IPS-18a (cell line): ENCODE results near the gene RPS6KC1.
"Not testable (repeated sequence)": the region's sequence is repeated elsewhere in the genome, so short reads cannot be mapped to it uniquely, and the experiment has no call there.

Experiments
- H3K27ac ChIP-seq: one replicate; pipeline ENCODE4 v1.5.1; 2013; ENCODE audit warnings: low read length
- H3K27me3 ChIP-seq: one replicate; pipeline ENCODE4 v1.6.1; 2013; ENCODE audit warnings: mild to moderate bottlenecking, low read length; ENCODE audit not compliant: control insufficient read depth, insufficient read depth
- H3K36me3 ChIP-seq: one replicate; pipeline ENCODE4 v1.6.1; 2013; ENCODE audit warnings: low read depth, low read length; ENCODE audit not compliant: control insufficient read depth
- H3K4me1 ChIP-seq: one replicate; pipeline ENCODE4 v1.6.1; 2013; ENCODE audit warnings: low read depth, low read length; ENCODE audit not compliant: control insufficient read depth
- H3K4me3 ChIP-seq: one replicate; pipeline ENCODE4 v1.5.1; 2013; ENCODE audit warnings: low read length
- H3K9ac ChIP-seq: one replicate; pipeline ENCODE4 v1.6.1; 2013; ENCODE audit warnings: mild to moderate bottlenecking, low read length, moderate library complexity
- H3K9me3 ChIP-seq: one replicate; pipeline ENCODE4 v1.6.1; 2013; ENCODE audit warnings: low read depth, low read length; ENCODE audit not compliant: control insufficient read depth

The RPS6KC1 gene

GRCh38 chr1:213035573-213035972, 15.5 kb upstream of the RPS6KC1 start:
- no peaks in the 10 kb centered on the region for H3K27me3 ChIP-seq
- no peak overlapping the region for H3K4me3 ChIP-seq
- H3K27ac ChIP-seq, result no peak overlapping the region
- H3K9ac ChIP-seq, result no peak overlapping the region
- H3K36me3 ChIP-seq, result no peaks in the 10 kb centered on the region
- H3K9me3 ChIP-seq, result no peaks in the 10 kb centered on the region
- H3K4me1 ChIP-seq, result no peaks in the 10 kb centered on the region

DNA sequence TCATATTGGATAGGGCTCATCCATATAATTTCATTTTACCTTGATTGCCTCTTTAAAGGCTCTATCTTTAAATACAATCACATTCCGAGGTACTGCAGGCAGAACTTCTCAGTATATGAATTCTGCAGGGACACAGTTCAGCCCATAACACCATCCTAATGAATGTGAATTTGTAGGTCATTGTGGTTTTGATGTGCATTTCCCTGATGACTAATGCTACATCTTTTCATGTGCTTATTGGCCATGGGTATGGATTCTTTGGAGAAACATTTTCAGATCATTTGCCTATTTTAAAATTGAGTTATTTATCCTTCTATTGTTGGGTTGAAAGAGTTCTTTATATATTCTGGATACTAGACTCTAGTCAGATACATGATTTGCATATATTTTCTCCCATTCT, 9.6 kb upstream of the RPS6KC1 start:
- no peak overlapping the region for H3K4me3 ChIP-seq
- H3K36me3 ChIP-seq, result no peaks in the 10 kb centered on the region
- H3K4me1 ChIP-seq, result peaks cover 5% of the 10 kb centered on the region
- no peak overlapping the region for H3K27ac ChIP-seq
- no peaks in the 10 kb centered on the region for H3K27me3 ChIP-seq
- no peaks in the 10 kb centered on the region for H3K9me3 ChIP-seq
- H3K9ac ChIP-seq, result no peak overlapping the region

GRCh38 chr1:213045321-213046226, 5.5 kb upstream of the RPS6KC1 start:
- peaks cover 13% of the 10 kb centered on the region for H3K4me1 ChIP-seq
- not testable (repeated sequence) for H3K9ac ChIP-seq, H3K27ac ChIP-seq, H3K36me3 ChIP-seq, H3K9me3 ChIP-seq, H3K27me3 ChIP-seq, H3K4me3 ChIP-seq

DNA sequence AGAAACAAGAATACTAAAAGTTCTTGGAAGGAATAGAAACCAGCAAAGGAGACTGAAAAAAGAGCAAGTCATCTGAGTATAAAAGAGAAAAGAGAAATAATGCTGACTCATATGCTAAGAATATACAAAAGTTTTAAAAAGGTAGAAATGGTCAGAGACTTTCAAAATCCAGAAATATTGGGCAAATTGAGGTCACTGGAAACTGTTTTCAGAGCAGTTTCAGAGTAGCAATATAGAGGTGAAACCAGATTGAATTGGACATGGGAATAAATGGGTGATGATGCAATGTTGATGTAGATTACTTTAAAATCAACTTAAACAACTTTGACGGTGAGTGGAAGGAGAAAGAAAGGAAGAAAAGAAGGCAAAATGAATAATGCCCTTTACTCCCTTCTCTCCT, 1.8 kb upstream of the RPS6KC1 start:
- no peaks in the 10 kb centered on the region for H3K9me3 ChIP-seq
- H3K27ac ChIP-seq, result no peak overlapping the region
- peaks cover 13% of the 10 kb centered on the region for H3K4me1 ChIP-seq
- no peaks in the 10 kb centered on the region for H3K27me3 ChIP-seq
- no peak overlapping the region for H3K9ac ChIP-seq
- H3K36me3 ChIP-seq, result no peaks in the 10 kb centered on the region
- H3K4me3 ChIP-seq, result no peak overlapping the region

- no peaks in the 10 kb centered on the region for H3K27me3 ChIP-seq
- peak overlapping the region; percentile 47 for H3K9ac ChIP-seq
- no peaks in the 10 kb centered on the region for H3K36me3 ChIP-seq
- H3K4me3 ChIP-seq, result peak overlapping the region; percentile 88
- peak overlapping the region; percentile 30 for H3K27ac ChIP-seq
- peaks cover 13% of the 10 kb centered on the region for H3K4me1 ChIP-seq
- H3K9me3 ChIP-seq, result no peaks in the 10 kb centered on the region
Observed at GRCh38 chr1:213050745-213051126, 305 bp upstream of the RPS6KC1 start.

DNA sequence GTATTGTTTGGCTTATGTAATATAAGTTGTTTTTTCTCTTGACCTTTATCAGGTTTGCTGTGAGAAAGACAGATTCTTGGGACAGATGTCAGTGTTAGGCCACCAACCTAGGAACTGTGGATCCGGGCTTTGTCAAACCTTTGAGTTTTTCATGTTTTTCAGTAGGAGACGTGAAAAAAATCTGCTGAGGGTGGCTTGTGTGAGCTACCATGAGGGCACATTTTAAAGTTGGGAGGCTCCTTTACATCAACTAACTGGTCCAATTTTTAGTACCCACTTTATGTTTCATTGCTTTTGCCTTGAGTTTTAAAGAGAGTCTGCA, 801 bp downstream of the RPS6KC1 start:
- Histone ChIP-seq H3K27ac (no peak overlapping the region), H3K9me3 (no peaks in the 10 kb centered on the region), H3K9ac (peak overlapping the region; percentile 47), H3K36me3 (no peaks in the 10 kb centered on the region), H3K4me1 (peaks cover 13% of the 10 kb centered on the region), H3K27me3 (no peaks in the 10 kb centered on the region), H3K4me3 (peak overlapping the region; percentile 88)

DNA sequence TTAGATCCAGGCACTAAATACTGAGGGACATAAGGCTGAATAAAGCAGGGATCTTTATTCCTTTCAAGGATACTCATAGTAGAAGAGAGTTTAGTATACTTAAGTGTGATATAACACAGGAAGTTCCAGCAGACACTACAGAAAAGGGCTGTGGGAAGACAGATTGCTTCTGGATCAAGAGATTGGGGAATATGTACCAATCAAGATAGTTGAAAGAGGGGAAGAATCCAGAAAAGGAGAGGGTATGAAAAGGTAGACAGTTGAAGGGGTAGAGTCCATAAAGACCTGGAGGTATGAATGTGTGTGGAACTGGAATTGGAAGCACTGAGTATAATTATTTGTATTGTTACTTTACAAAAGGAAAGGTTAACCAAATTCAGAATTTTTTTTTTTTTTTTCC, 2.4 kb downstream of the RPS6KC1 start:
- Histone ChIP-seq H3K27me3 (no peaks in the 10 kb centered on the region), H3K9ac (no peak overlapping the region), H3K9me3 (no peaks in the 10 kb centered on the region), H3K4me1 (peaks cover 13% of the 10 kb centered on the region), H3K27ac (no peak overlapping the region), H3K4me3 (no peak overlapping the region), H3K36me3 (no peaks in the 10 kb centered on the region)

- no peak overlapping the region for H3K4me3 ChIP-seq
- H3K27ac ChIP-seq, result no peak overlapping the region
- H3K4me1 ChIP-seq, result peaks cover 9% of the 10 kb centered on the region
Observed at GRCh38 chr1:213054142-213054541, 3.1 kb downstream of the RPS6KC1 start.

DNA sequence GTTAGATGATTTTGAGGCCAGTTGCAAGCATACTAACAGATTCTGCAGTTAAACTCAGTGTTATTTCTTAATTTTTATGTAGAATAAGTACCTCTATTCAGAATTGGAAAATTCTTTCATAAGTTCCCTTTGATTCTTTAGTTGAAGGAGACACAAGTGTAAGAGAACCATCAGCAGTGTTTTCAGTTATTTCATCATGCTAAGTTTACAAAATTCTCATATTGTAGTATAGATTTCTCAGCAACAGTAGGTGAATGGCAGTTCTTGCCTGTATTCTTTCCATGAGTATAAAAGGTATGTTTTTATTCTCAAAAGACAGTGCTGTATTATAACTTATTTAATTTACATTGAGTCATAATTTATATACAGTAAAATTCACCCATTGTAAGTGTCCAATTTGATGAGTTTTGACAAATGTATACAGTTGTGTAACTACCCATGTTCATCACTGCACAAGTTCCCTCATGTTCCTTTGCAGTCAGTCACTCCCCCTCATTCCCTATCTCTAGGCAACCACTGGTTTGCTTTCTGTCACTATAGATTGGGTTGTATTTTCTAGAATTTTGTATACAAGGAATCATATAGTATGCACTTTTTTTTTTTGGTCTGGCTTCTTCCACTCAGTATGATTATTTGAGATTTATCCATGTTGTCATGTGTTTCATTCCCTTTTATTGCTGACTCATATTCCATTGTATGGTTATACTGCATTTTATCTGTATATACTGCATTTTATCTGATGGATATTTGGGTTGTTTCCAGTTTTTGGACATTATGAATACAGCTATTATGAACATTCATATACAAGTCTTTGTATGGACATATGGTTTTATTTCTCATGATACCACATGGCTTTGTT, 3.9 kb downstream of the RPS6KC1 start:
- Histone ChIP-seq H3K27ac (no peak overlapping the region), H3K9me3 (peaks cover 5% of the 10 kb centered on the region), H3K36me3 (no peaks in the 10 kb centered on the region), H3K4me3 (no peak overlapping the region), H3K4me1 (peaks cover 6% of the 10 kb centered on the region), H3K9ac (no peak overlapping the region), H3K27me3 (no peaks in the 10 kb centered on the region)

More at GRCh38 chr1:213054142-213054541, 3.1 kb downstream of the RPS6KC1 start:
- H3K36me3 ChIP-seq, result no peaks in the 10 kb centered on the region
- H3K27me3 ChIP-seq, result no peaks in the 10 kb centered on the region
- no peak overlapping the region for H3K9ac ChIP-seq
- H3K9me3 ChIP-seq, result peaks cover 5% of the 10 kb centered on the region

GRCh38 chr1:213055767-213056166, 4.7 kb downstream of the RPS6KC1 start:
- no peak overlapping the region for H3K9ac ChIP-seq
- H3K4me1 ChIP-seq, result peaks cover 2% of the 10 kb centered on the region
- H3K27me3 ChIP-seq, result no peaks in the 10 kb centered on the region
- no peak overlapping the region for H3K27ac ChIP-seq
- no peaks in the 10 kb centered on the region for H3K36me3 ChIP-seq
- no peak overlapping the region for H3K4me3 ChIP-seq
- H3K9me3 ChIP-seq, result peaks cover 5% of the 10 kb centered on the region

- Histone ChIP-seq H3K9ac (no peak overlapping the region), H3K36me3 (no peaks in the 10 kb centered on the region), H3K9me3 (peaks cover 5% of the 10 kb centered on the region), H3K27me3 (no peaks in the 10 kb centered on the region), H3K4me1 (no peaks in the 10 kb centered on the region), H3K27ac (no peak overlapping the region), H3K4me3 (no peak overlapping the region)
Observed at GRCh38 chr1:213057264-213058059, 6.4 kb downstream of the RPS6KC1 start.
